ENCODE data around the gene CD2BP2. TPM values are rescaled to one million over a fixed set of nuclear protein-coding genes. Genes with fewer than 3 reads are reported as not detected.
A peak's percentile ranks its signal among the peaks of the same experiment; 100 is the strongest.
"Not testable (repeated sequence)": the region's sequence is repeated elsewhere in the genome, so short reads cannot be mapped to it uniquely, and the experiment has no call there.

The CD2BP2 gene
- polyA plus RNA-seq, 1 donor (not counting 4 experiments of a cell fraction or from before 2014, with no cell fraction given), result 49.5 TPM

DNA sequence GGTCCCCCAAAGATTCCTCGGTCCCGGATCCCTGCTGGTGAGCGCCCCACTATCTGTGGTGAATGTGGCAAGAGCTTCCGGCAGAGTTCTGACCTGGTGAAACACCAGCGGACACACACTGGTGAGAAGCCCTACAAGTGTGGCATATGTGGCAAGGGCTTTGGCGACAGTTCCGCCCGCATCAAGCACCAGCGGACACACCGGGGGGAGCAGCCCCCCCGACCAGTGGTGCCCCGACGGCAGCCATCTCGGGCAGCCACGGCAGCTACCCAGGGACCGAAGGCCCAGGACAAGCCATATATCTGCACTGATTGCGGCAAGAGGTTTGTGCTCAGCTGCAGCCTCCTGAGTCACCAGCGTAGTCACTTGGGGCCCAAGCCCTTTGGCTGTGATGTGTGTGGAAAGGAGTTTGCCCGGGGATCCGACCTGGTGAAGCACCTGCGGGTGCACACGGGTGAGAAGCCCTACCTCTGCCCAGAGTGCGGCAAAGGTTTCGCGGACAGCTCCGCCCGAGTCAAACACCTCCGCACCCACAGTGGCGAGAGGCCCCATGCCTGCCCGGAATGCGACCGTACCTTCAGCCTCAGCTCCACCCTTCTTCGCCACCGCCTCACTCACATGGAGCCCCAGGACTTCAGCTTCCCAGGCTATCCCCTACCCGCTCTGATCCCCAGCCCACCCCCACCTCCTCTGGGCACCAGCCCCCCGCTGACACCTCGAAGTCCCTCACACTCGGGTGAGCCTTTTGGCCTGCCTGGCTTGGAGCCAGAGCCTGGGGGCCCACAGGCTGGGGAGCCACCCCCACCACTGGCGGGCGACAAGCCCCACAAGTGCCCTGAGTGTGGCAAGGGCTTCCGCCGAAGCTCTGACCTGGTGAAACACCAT is 42.9 kb upstream of the CD2BP2 start:
- no peak overlapping the region for H3K27ac ChIP-seq (ENCODE audit: control insufficient read depth, insufficient read depth, low read length)
- H2AFZ ChIP-seq (ENCODE audit: control insufficient read depth, low read length), result no peak overlapping the region
- no peak for TF ChIP-seq EZH2 (IDR thresholded peaks at IDR 0.05; ENCODE audit: low read length)
- TF ChIP-seq, protein P1, sequence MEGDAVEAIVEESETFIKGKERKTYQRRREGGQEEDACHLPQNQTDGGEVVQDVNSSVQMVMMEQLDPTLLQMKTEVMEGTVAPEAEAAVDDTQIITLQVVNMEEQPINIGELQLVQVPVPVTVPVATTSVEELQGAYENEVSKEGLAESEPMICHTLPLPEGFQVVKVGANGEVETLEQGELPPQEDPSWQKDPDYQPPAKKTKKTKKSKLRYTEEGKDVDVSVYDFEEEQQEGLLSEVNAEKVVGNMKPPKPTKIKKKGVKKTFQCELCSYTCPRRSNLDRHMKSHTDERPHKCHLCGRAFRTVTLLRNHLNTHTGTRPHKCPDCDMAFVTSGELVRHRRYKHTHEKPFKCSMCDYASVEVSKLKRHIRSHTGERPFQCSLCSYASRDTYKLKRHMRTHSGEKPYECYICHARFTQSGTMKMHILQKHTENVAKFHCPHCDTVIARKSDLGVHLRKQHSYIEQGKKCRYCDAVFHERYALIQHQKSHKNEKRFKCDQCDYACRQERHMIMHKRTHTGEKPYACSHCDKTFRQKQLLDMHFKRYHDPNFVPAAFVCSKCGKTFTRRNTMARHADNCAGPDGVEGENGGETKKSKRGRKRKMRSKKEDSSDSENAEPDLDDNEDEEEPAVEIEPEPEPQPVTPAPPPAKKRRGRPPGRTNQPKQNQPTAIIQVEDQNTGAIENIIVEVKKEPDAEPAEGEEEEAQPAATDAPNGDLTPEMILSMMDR (optimal IDR thresholded peaks at IDR 0.05 in 1 of 3, IDR thresholded peaks at IDR 0.05 in 1 of 3, conservative IDR thresholded peaks at IDR 0.05 in 1 of 3; ENCODE audit: extremely low read depth in 1 of 3, insufficient read depth in 2 of 3, low read length in 3 of 3), result no peak
- H3K9me3 ChIP-seq (ENCODE audit: control insufficient read depth, low read depth, low read length), result no peaks in the 10 kb centered on the region
- dilution Hi-C loops (cut with MboI; ENCODE audit: extremely low pct_ligation_motif_present, low sequenced_read_pairs), result no loop called here
- H3K9me1 ChIP-seq (ENCODE audit: control insufficient read depth, extremely low read depth, insufficient read depth, low read length), result no peaks in the 10 kb centered on the region
- H3K4me1 ChIP-seq (ENCODE audit: control insufficient read depth, extremely low read depth, insufficient read depth, low read length), result peaks cover 12% of the 10 kb centered on the region
- H3K9ac ChIP-seq (ENCODE audit: control insufficient read depth, extremely low read depth, insufficient read depth, low read length), result no peak overlapping the region
- no peak for DNase-seq (ENCODE audit: low read depth, low spot score)
- no peaks in the 10 kb centered on the region for H3K27me3 ChIP-seq (ENCODE audit: control insufficient read depth, extremely low read depth, insufficient read depth, low read length)
- H3K79me2 ChIP-seq (ENCODE audit: control insufficient read depth, insufficient read depth, low read length), result peaks cover 4% of the 10 kb centered on the region
- H4K20me1 ChIP-seq (ENCODE audit: control insufficient read depth, extremely low read depth, insufficient read depth, low read length), result no peaks in the 10 kb centered on the region
- H3K4me2 ChIP-seq (ENCODE audit: control insufficient read depth, extremely low read depth, insufficient read depth, low read depth, low read length), result no peak overlapping the region
- H3K36me3 ChIP-seq (ENCODE audit: control insufficient read depth in 2 of 2, extremely low read depth in 1 of 2, insufficient read depth in 2 of 2, low read length in 2 of 2), result peaks cover 0 to 3% of the 10 kb centered on the region in 2 experiments
- no peak overlapping the region for H3K4me3 ChIP-seq (ENCODE audit: control insufficient read depth in 2 of 3, extremely low read depth in 1 of 3, insufficient read depth in 2 of 3, low read depth in 1 of 3, low read length in 3 of 3)
- FAIRE-seq, result no peak

DNA sequence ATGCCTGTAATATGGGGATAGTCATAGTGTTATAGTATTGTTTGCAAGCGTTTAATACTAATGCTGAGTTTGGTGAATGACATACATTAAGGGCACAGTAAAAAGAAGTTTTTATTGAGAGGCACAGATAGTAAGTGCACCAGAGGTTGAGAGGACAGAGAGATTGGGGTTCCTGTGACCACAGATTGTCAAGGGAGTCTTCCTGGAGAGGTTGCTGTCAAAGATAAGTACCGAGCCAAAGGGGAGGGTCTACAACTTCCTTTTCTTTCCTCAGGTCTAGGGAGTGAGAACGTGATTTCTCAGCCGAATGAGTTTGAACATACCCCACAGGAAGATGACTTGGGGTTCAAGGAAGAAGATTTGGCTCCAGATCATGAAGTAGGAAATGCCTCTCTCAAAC is 41.9 kb upstream of the CD2BP2 start:
- H3K36me3 ChIP-seq (ENCODE audit: control insufficient read depth in 2 of 2, extremely low read depth in 1 of 2, insufficient read depth in 2 of 2, low read length in 2 of 2), result peaks cover 0 to 3% of the 10 kb centered on the region in 2 experiments
- H3K27ac ChIP-seq (ENCODE audit: control insufficient read depth, insufficient read depth, low read length), result no peak overlapping the region
- no peak overlapping the region for H3K4me3 ChIP-seq (ENCODE audit: control insufficient read depth in 2 of 3, extremely low read depth in 1 of 3, insufficient read depth in 2 of 3, low read depth in 1 of 3, low read length in 3 of 3)
- H3K4me1 ChIP-seq (ENCODE audit: control insufficient read depth, extremely low read depth, insufficient read depth, low read length), result peaks cover 12% of the 10 kb centered on the region
- TF ChIP-seq, protein P1 (optimal IDR thresholded peaks at IDR 0.05 in 1 of 3, IDR thresholded peaks at IDR 0.05 in 1 of 3, conservative IDR thresholded peaks at IDR 0.05 in 1 of 3; ENCODE audit: extremely low read depth in 1 of 3, insufficient read depth in 2 of 3, low read length in 3 of 3), result no peak
- no peak for TF ChIP-seq EZH2 (IDR thresholded peaks at IDR 0.05; ENCODE audit: low read length)
- H3K9me3 ChIP-seq (ENCODE audit: control insufficient read depth, low read depth, low read length), result no peaks in the 10 kb centered on the region
- DNase-seq (ENCODE audit: low read depth, low spot score) (no peak), FAIRE-seq (no peak)
- H3K27me3 ChIP-seq (ENCODE audit: control insufficient read depth, extremely low read depth, insufficient read depth, low read length), result no peaks in the 10 kb centered on the region
- H2AFZ ChIP-seq (ENCODE audit: control insufficient read depth, low read length), result no peak overlapping the region
- H4K20me1 ChIP-seq (ENCODE audit: control insufficient read depth, extremely low read depth, insufficient read depth, low read length), result no peaks in the 10 kb centered on the region
- dilution Hi-C loops (cut with MboI; ENCODE audit: extremely low pct_ligation_motif_present, low sequenced_read_pairs), result no loop called here
- H3K9me1 ChIP-seq (ENCODE audit: control insufficient read depth, extremely low read depth, insufficient read depth, low read length), result no peaks in the 10 kb centered on the region
- peaks cover 4% of the 10 kb centered on the region for H3K79me2 ChIP-seq (ENCODE audit: control insufficient read depth, insufficient read depth, low read length)
- no peak overlapping the region for H3K4me2 ChIP-seq (ENCODE audit: control insufficient read depth, extremely low read depth, insufficient read depth, low read depth, low read length)
- H3K9ac ChIP-seq (ENCODE audit: control insufficient read depth, extremely low read depth, insufficient read depth, low read length), result no peak overlapping the region

DNA sequence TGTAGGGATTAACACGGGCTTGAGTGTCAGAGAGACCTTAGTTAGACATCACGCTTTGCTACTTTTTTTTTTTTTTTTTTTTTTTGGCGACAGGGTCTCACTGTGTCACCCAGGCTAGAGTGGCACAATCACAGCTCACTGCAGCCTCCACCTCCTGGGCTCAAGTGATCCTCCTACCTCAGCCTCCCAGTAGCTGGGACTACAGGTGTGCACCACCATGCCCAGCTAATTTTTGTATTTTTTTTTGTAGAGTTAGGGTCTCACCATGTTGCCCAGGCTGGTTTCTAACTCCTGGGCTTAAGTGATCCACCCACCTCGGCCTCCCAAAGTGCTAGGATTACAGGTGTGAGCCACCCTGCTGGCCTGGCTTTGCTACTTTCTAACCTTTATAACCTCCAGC is 41.5 kb upstream of the CD2BP2 start:
- H3K9me1 ChIP-seq (ENCODE audit: control insufficient read depth, extremely low read depth, insufficient read depth, low read length); dilution Hi-C loops (cut with MboI; ENCODE audit: extremely low pct_ligation_motif_present, low sequenced_read_pairs): not testable (repeated sequence)

More for the DNA sequence above, 41.5 kb upstream of the CD2BP2 start:
- Histone ChIP-seq H3K4me1 (ENCODE audit: control insufficient read depth, extremely low read depth, insufficient read depth, low read length) (peaks cover 12% of the 10 kb centered on the region), H3K4me2 (ENCODE audit: control insufficient read depth, extremely low read depth, insufficient read depth, low read depth, low read length) (peak overlapping the region; percentile 84)
- not testable (repeated sequence) for H3K27me3 ChIP-seq (ENCODE audit: control insufficient read depth, extremely low read depth, insufficient read depth, low read length); H3K9ac ChIP-seq (ENCODE audit: control insufficient read depth, extremely low read depth, insufficient read depth, low read length); H3K27ac ChIP-seq (ENCODE audit: control insufficient read depth, insufficient read depth, low read length); H4K20me1 ChIP-seq (ENCODE audit: control insufficient read depth, extremely low read depth, insufficient read depth, low read length); DNase-seq (ENCODE audit: low read depth, low spot score); H3K9me3 ChIP-seq (ENCODE audit: control insufficient read depth, low read depth, low read length); H2AFZ ChIP-seq (ENCODE audit: control insufficient read depth, low read length); H3K4me3 ChIP-seq (ENCODE audit: control insufficient read depth in 2 of 3, extremely low read depth in 1 of 3, insufficient read depth in 2 of 3, low read depth in 1 of 3, low read length in 3 of 3); H3K79me2 ChIP-seq (ENCODE audit: control insufficient read depth, insufficient read depth, low read length); FAIRE-seq; H3K36me3 ChIP-seq (ENCODE audit: control insufficient read depth in 2 of 2, extremely low read depth in 1 of 2, insufficient read depth in 2 of 2, low read length in 2 of 2)

All from keratinocyte (primary cell).